HG03571 (cell line): ENCODE measurements around the gene COL18A1.

Experiments
- ATAC-seq: cut with Tn5 transposase; IDR thresholded peaks from one replicate; pipeline ENCODE4 v1.9.1; 2021; ENCODE audit not compliant: unreplicated experiment

The COL18A1 gene

DNA sequence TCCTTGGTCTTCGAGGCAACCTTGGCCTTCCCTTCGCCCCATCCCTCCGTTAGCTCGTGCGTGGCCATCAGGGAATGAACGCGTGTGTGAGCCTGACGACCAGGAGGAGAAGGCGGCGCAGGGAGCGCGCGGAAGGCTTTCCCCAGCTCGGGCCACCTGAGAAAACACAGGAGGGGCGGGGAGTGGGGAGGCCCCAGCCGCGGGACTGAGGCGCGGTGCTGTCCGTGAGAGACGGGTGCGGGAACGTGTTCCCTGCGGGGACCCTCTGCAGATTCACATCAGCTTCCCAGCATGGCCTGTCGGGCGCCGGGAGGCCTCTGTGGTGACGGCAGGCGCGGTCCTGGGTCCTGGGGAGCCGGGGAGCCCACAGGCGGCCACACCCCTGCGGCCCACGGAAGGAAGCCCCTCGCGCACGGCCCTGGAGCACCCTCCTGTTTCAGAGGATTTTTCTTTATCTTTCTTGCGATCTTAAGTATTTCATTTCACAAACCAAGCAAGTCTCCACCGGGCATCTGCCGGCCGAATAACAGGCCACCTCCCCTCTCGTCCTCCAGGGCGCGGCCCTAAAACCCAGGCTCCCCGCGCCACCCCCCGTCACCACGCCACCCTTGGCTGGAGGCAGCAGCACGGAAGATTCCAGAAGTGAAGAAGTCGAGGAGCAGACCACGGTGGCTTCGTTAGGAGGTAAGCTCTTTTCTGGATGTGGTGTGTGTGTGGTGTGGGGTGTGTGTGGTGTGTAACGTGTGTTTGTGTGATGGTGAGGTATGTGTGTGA lies 71.0 kb downstream of the COL18A1 start:
- no peak for ATAC-seq

DNA sequence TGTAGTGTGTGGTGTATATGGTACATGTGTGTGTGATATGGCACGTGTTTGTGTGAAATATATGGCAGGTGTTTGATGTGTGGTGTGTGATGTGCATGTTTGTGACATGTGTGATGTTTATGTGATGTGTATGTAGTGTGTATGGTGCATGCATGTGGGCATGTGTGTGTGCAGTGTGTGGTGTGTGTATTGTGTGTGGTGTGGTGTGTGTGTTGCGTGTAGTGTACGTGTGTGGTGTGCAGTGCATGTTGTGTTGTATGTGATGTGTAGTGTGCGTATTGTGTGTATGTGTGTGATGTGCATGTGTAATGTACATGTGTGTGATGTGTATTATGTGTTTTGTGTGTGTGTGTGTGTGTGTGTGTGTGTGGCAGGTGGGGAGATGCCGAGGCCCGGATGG lies 71.6 kb downstream of the COL18A1 start:
- ATAC-seq, result no peak

DNA sequence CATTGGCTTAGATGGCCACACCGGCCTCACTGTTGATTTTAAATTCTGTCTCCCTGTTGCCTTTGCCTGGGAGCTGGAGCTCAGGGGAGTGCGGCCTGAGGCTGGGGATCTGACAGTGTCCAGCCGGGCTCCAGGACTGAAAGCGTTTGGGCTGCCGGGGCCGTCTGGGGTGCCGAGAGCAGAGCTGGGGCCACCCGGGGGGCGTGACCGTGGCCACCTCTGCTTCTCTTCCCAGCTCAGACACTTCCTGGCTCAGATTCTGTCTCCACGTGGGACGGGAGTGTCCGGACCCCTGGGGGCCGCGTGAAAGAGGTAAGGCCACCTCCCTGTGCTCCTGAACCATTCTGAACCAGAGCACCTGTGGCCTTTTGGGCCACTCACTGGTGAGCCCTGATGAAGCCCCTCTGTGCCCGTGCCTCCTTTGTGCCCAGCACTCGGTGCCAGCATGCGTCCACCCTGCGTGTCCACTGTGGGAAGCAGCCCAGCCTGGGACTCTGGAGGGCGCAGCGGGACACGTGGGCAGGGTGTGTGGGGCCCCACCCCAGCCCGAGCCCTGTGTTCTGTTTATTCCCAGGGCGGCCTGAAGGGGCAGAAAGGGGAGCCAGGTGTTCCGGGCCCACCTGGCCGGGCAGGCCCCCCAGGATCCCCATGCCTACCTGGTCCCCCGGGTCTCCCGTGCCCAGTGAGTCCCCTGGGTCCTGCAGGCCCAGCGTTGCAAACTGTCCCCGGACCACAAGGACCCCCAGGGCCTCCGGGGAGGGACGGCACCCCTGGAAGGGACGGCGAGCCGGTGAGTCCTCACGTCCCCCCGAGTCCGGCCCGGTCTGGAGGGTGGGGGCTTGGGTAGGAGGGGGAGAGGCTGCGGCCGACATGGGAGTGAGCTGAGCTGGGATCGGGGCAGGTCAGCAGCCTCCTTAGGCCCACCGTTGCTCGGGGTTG lies 72.5 kb downstream of the COL18A1 start:
- ATAC-seq, result no peak

DNA sequence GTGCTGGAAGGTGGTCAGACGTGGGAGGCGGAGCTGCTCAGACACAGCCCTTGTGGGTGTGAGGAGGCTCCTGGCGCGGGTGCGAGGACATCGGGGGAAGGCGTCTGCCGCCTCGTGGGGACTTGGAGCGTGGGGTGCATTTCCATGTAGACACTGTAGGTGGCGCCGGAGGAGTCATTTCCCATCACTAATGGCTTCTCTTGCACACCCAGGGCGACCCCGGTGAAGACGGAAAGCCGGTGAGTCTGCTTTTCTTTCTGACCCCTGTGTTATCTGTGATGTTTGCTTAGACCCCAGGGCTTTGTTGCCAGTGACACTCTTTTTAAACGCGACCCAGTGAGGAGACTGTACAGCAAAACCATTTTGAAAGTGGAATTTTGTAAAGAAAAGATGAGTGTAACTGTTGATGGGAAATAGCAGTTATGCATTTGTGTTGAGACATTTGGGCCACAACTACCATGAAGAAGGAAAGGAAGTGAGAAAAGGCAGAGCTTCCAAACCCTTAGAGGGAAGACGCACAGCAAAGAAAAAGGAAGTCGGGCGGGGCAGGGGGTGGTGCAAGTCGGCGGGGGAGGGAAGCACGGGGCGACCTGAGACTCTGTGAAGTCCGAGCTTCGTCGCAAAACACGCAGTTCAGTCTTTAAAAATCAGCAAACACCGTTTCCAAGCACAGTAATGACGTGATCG lies 73.3 kb downstream of the COL18A1 start:
- ATAC-seq, result no peak

DNA sequence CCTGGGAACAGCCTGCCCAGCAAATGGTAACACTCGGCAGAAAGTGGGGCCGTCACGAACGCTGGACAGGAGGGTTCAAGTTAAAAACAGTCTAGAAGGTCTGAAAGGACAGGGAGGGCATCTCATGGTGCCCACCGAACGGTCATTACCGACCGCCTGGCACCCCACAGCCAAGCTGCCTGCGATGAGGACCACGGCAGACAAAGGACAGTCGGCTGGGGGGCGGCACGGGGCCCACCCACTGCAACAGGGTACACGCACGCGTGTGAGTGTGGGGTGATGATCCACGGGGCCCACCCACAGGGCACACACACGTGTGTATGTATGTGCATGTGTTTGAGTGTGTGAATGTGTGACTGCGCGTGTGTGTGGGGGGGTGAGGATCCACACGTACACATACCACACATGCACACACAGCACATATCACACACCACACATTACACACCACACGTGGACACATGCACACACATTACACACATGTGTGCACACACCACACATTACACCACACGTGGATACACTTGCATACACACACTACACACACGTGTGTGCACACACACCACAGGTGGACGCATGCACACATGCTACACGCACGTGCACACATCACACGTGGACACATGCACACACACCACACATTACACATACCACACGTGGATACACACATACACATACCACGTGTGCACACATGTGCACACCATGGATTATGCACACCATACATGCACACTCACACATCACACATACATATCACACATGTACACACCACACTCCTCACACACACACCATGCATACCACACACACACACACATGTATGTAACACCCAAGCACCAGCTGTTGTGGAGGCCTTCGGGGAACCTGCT lies 74.1 kb downstream of the COL18A1 start:
- no peak for ATAC-seq

DNA sequence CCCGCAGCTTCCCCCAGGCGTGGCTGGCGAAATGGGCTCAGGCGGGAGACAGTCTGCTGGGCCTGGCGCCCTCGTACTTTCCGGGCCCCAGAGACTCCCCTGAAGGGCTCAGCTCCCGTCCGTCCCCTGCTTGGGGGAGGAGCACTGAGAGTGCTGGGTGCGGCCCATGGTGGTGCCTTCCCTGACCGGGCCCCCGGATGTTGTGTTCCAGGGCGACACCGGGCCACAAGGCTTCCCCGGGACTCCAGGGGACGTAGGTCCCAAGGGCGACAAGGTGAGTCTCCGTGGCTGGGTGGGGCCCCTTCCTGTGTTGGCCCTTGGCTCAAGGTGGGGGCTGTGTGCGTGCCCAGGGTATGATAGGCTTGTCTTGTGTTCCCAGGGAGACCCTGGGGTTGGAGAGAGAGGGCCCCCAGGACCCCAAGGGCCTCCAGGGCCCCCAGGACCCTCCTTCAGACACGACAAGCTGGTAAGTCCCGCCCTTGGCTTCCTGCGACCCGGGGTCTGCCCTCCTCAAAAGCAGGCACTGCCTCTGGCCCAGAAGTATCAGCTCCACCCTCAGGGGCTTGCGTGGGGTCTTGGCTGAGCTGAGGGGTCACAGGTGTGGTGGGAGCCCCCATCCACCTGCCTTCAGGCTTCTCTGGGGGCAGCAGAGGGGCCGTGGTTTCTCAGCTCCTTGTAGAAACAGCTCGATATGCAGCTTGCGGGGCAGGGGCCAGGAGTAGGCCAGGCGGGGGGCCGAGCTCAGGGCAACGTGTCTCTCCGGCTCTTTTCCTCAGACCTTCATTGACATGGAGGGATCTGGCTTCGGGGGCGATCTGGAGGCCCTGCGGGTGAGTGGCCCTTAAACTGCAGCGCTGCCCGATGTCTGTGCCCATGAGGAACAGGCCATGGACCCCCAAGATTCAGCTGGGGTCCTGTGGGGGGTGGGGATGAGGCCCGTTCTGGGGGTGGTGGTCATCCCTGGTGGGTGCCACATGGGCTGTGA lies 75.0 kb downstream of the COL18A1 start:
- ATAC-seq, result no peak

DNA sequence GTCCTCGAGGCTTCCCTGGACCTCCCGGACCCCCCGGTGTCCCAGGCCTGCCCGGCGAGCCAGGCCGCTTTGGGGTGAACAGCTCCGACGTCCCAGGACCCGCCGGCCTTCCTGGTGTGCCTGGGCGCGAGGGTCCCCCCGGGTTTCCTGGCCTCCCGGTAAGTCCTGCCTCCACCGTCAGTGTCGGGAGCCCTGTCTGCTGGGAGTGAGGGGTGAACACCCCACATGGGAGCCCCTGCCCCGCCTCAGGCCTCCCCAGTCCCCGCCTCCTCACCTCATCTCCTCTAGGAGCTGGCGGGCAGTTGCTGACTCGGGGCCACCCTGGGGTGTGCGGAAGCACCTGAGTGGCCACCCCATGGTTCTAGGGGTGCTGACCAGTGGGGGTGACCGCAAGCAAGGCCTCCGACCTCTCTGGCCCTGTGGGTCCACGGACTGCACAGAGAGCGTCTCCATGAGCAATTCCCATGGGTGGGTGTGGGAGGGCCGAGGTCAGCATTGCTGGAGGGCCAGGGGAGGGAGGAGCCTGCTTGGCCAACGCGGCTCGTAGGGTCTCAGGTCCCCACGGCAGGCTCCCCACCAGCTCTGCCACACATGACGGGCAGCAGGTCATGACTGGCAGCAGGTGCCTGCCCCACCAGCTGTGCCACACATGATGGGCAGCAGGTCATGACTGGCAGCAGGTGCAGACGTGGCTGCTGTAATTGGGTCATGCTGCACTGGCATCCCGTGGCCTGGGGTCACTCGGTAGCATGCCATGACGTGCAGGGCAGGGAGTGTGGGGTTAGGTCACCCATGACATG lies 75.9 kb downstream of the COL18A1 start:
- no peak for ATAC-seq

DNA sequence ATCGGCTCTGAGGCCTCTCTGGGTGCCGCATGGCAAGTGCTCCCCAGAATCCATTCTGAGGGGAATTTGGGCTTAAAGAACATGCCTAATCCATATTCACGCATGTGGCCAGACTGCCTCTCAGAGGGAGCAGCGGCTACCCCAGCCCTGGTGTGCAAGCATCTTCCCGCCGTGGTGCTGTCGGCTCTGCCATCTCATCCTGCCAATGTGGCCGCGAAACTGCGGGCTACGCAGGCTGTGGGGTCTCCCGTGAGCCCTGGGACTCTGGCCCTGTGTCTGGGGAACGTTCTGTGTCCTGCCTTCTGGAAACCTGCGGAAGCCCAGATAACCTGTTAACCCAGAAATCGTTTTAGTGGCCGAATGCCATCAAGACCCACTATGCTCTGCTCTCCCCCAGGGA lies 76.6 kb downstream of the COL18A1 start:
- no peak for ATAC-seq

DNA sequence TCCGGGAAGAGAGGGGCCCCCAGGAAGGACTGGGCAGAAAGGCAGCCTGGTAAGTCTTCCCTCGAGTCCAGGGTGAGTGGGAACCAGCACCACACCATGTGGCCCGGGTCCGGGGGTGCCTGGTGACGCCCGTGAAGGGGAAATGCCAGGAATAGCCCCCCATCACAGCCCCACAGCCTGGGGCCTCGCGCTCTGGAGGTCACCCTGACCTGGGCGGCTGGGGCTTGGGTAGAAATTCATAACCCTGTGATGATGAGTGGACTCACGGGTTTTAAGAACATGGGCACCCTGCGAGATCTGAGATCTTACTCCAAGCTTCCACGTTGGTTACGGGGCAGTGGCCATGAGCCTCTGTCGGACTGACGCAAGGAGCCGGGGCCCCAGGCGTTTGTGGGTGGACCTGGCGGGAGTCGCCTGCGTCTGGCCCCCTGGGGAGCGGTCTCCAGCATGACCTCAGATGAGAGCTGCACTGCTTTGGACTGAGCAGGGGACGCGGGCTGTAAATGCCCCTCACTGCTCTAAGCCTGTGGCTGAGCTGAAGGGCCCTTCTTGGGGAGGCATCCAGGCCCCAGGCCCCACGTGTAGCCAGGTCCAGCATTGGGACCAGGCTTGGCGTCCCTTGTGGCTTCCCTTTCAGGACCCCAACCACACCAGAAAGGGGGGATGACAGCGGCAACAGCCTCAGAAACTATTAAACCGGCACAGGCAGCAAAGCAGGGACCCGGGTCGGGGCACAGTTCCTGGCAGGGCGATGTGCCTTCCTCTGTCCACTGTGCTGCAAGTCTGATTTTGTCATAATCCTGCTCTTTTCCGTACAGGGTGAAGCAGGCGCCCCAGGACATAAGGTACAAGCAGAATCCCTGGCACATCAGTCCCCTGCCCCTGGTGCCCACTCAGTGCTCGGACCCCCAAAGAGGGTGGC lies 77.3 kb downstream of the COL18A1 start:
- no peak for ATAC-seq

DNA sequence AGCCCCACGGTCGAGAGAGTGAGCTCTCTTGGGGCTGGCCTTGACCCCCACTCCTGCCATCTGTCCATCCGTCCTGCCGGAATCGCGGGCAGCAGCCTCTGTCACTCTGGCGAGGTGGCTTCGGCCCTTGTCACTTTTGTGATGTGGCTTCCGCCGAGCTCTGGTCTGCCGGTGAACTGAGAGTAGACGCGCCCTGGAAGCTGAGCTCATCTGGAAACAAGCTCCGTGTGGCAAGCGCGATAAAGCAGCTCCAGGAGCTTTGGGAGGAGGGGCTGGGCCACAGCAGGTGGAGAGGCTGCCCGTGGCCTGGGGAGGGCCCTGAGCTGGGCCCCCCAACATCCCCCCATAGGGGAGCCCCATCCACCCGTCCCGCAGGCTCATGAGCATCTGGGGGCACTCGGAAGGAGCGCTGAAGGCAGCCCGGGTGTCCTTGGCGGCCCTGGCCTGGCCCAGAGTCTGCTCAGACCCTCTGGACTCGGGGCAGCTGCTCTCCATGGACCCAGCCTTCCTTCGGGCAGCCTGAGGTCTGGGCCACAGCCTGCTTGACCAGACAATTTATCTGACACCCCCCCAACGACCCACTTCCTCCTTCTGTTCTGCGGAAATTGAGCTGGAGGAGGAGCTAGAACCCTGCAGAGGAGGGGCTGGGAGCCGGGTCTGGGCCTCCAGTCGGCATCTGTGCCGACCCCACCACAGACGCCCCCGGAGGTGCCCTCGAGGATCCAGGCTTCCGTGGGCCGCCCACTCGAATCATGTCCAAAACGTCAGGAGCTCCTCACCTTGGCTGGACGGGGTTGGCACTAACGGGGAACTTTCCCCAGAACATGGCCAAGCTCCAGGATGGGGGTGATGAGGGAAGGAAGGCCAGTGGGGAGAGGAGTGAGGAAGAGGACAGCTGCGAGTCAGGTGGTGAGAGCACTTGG lies 78.2 kb downstream of the COL18A1 start:
- ATAC-seq, result no peak

DNA sequence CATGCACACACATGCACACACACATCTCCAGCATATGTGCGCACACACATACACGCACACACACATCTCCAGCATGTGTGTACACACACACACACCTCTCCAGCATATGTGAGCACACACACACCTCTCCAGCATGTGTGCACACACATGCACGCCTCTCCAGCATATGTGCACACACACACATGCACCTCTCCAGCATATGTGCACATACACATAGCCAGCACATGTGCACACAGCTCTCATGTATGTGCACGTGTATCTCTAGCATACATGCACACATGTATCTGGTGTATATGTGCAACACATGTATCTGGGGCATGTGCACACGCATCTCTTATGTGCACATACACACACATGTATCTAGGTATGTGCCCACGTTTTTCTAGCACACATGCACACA lies 79.4 kb downstream of the COL18A1 start:
- ATAC-seq, result no peak

DNA sequence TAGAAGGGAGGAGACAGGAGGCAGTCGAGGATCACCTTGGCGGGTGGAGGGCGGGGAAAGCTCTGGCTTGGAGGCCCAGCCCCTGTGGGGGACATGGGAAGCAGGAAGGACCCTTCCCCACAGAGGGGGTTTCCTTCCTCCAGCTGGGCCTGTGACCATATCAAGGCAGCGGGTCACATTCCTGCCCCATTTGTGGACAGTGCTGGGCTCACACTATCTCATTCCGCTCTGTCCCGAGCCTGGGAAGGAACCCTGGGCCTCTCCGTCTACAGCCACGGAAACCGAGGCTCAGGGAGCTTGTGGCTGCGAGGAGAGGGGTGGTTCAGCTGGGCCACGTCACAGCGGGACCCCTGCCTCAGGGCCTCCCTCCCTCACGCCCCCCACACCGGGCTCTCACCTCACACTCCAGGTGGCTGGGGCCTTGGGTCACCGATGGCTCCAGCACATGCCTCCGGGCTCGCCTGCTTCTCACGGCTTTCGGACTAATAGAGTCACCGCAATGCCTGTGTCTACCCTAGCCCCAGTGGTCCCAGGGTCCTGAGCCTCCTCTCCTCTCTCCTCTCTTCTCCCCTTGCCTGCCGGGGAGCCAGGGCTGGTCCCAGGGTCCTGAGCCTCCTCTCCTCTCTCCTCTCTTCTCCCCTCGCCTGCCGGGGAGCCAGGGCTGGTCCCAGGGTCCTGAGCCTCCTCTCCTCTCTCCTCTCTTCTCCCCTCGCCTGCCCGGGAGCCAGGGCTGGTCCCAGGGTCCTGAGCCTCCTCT lies 80.9 kb downstream of the COL18A1 start:
- ATAC-seq, result no peak

DNA sequence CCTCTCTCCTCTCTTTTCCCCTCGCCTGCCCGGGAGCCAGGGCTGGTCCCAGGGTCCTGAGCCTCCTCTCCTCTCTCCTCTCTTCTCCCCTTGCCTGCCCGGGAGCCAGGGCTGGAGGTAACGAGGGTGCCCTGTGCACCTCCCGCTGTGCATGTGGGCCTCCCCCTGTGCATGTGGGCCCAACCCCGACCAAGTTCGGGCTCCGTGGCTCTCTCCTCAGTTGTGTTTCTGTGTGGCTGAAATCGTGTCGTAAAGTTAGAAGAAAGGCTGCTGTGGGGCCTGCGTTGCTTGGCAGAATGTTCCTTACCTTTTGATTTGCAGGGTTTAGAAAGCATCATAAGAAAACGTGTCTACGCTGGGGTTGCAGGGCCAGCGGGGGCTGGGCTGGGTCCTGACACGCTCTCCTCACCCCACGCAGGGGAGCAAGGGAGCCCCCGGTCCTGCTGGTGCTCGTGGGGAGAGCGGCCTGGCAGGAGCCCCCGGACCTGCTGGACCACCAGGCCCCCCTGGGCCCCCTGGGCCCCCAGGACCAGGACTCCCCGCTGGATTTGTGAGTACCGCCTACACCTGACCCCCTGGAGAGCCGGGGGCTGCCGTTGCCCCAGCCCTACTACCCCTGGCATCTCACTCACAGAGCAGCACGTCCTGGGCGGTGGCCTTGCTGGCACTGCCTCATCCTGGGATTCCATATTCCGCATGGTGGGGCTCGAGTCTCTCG lies 81.6 kb downstream of the COL18A1 start:
- ATAC-seq, result no peak

DNA sequence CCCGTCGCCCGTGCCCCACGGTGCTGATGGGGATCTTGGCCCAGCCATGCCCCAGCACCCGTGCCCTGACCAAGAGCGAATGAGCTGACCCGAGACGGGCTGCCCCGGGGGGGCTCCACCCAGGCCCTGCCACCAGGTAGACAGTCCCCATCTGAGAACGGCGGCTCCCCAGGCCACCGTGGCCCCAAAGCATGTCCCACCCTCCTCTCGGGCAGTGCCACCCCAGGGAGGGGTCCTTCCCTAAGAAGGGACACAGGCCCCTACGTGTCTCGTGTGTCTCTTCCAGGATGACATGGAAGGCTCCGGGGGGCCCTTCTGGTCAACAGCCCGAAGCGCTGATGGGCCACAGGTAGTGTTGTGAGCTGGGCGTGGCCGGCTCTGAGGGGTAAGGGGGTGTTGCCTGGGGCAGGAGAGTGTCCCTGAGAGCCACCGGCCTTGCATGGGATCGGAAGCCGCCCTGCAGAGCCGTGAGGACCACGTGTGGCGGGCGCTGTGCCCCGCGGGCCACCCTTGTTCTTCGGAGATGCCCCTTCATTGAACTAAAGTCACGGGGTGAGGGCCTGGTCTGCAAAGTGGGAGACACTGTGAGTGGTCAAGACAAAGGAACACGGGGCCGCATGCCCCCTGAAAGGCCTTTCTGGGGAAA lies 82.3 kb downstream of the COL18A1 start:
- no peak for ATAC-seq
